Liver (tissue), 3 donors: ENCODE measurements around the gene UBE3A.

Experiments
- CTCF ChIP-seq: fragments of 150-350 bp; IDR thresholded peaks from 2 replicates; pipeline ENCODE4 v1.5.1; 2017; ENCODE audit warnings: improper control_type of control experiment, low read depth, low read length; ENCODE audit not compliant: missing input control
- FOXA1 ChIP-seq: IDR thresholded peaks from 2 replicates; pipeline ENCODE4 v1.6.1; 2016; ENCODE audit warnings: antibody characterized with exemption
- GABPA ChIP-seq, 2 donors: IDR thresholded peaks in 1 of 2; conservative IDR thresholded peaks in 1 of 2; 2 replicates each; pipeline ENCODE4 v1.6.1; 2016; ENCODE audit warnings: antibody characterized with exemption in 2 of 2, mild to moderate bottlenecking in 1 of 2, moderate library complexity in 1 of 2
- JUND ChIP-seq, 2 donors: IDR thresholded peaks; 2 replicates each; pipeline ENCODE4 v1.6.1; 2016; ENCODE audit warnings: antibody characterized with exemption in 2 of 2
- RAD21 ChIP-seq, 2 donors: IDR thresholded peaks; 2 replicates each; pipeline ENCODE4 v1.6.1; 2016; ENCODE audit warnings: antibody characterized with exemption in 2 of 2, mild to moderate bottlenecking in 2 of 2
- RXRA ChIP-seq, 2 donors: IDR thresholded peaks; 2 replicates each; pipeline ENCODE4 v1.6.1; 2017 to 2018; ENCODE audit warnings: antibody characterized with exemption in 2 of 2, mild to moderate bottlenecking in 1 of 2
- SP1 ChIP-seq: IDR thresholded peaks from 2 replicates; pipeline ENCODE4 v1.6.1; 2018; ENCODE audit warnings: antibody characterized with exemption, mild to moderate bottlenecking
- TAF1 ChIP-seq: conservative IDR thresholded peaks from 2 replicates; pipeline ENCODE4 v1.6.1; 2016; ENCODE audit warnings: antibody characterized with exemption, mild to moderate bottlenecking
- YY1 ChIP-seq: IDR thresholded peaks from 2 replicates; pipeline ENCODE4 v1.6.1; 2016; ENCODE audit warnings: antibody characterized with exemption, mild to moderate bottlenecking
- ZBTB33 ChIP-seq: IDR thresholded peaks from 2 replicates; pipeline ENCODE4 v1.6.1; 2016; ENCODE audit warnings: antibody characterized with exemption
- TF ChIP-seq, protein P1 (sequence below): IDR thresholded peaks from 2 replicates; pipeline ENCODE4 v1.6.1; 2016; ENCODE audit warnings: antibody characterized with exemption
- TF ChIP-seq, protein P2 (sequence below): IDR thresholded peaks from 2 replicates; pipeline ENCODE4 v1.6.1; 2016; ENCODE audit warnings: antibody characterized with exemption, mild to moderate bottlenecking
- donor health status: healthy.
- donor health status: healthy.

DNA sequence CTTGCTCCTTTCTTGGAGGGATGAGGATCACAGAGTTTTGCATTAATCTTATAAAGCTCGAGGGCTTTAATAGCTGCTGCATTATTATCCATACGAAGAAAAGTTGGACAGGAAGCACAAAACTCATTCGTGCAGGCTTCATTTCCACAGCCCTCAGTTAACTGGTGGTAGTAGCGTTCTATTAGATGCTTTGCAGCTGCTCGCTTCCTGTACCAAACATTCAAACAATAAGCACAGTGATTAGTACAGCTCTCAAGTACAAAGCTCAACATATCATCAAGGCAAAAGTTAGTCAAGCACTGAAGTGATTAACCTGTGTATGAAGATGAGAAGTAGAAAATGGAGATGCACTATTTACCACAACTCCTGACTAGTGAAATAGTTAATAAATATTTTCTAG lies 63.3 kb downstream of the UBE3A start:
- no peak for TF ChIP-seq RAD21 (IDR thresholded peaks at IDR 0.05)
- TF ChIP-seq SP1 = no peak
- TF ChIP-seq CTCF = no peak
- TF ChIP-seq RXRA (IDR thresholded peaks at IDR 0.05) = no peak
- TF ChIP-seq, protein P1, sequence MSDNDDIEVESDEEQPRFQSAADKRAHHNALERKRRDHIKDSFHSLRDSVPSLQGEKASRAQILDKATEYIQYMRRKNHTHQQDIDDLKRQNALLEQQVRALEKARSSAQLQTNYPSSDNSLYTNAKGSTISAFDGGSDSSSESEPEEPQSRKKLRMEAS = no peak
- TF ChIP-seq JUND (IDR thresholded peaks at IDR 0.05) = no peak
- TF ChIP-seq GABPA (IDR thresholded peaks at IDR 0.05 in 1 of 2, conservative IDR thresholded peaks at IDR 0.05 in 1 of 2) = no peak
- no peak for TF ChIP-seq YY1
- TF ChIP-seq, protein P2, sequence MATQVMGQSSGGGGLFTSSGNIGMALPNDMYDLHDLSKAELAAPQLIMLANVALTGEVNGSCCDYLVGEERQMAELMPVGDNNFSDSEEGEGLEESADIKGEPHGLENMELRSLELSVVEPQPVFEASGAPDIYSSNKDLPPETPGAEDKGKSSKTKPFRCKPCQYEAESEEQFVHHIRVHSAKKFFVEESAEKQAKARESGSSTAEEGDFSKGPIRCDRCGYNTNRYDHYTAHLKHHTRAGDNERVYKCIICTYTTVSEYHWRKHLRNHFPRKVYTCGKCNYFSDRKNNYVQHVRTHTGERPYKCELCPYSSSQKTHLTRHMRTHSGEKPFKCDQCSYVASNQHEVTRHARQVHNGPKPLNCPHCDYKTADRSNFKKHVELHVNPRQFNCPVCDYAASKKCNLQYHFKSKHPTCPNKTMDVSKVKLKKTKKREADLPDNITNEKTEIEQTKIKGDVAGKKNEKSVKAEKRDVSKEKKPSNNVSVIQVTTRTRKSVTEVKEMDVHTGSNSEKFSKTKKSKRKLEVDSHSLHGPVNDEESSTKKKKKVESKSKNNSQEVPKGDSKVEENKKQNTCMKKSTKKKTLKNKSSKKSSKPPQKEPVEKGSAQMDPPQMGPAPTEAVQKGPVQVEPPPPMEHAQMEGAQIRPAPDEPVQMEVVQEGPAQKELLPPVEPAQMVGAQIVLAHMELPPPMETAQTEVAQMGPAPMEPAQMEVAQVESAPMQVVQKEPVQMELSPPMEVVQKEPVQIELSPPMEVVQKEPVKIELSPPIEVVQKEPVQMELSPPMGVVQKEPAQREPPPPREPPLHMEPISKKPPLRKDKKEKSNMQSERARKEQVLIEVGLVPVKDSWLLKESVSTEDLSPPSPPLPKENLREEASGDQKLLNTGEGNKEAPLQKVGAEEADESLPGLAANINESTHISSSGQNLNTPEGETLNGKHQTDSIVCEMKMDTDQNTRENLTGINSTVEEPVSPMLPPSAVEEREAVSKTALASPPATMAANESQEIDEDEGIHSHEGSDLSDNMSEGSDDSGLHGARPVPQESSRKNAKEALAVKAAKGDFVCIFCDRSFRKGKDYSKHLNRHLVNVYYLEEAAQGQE = no peak
- no peak for TF ChIP-seq ZBTB33
- no peak for TF ChIP-seq FOXA1
- TF ChIP-seq TAF1 = no peak
